Testis (tissue), 2 donors: ENCODE results near the gene PLEKHA8.

Experiments
- POLR2A ChIP-seq: fragments of 450-650 bp; IDR thresholded peaks from one replicate; pipeline ENCODE4 v1.6.1; 2017; ENCODE audit warnings: antibody characterized with exemption, mild to moderate bottlenecking, moderate library complexity
- TF ChIP-seq, protein P1 (sequence below), 3 experiments: fragments of 450-650 bp in 2 of 3; fragments of 200-600 bp in 1 of 3; sonication (generic) in 1 of 3; IDR thresholded peaks; one replicate each; pipeline ENCODE4 v1.5.1; 2016 to 2019; ENCODE audit warnings: antibody characterized with exemption in 3 of 3, mild to moderate bottlenecking in 2 of 3, moderate library complexity in 1 of 3

DNA sequence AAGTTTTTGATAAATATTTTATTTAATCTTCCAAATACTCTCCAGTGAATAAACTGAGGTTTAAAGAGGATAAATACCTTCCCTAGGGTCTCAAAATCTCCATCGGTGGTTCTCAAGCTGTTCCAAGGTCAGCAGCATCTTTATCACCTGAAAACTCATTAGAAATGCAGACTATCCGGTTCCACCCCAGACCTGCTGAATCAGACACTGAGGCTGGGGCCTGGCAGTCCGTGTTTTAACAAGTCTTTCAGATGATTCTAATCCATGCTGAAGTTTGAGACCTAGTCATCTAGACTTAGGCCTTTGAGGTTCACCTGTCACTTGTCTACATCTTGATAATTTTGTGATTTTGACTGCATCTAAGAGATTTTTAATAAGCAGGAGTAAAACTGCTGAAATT, 37.5 kb downstream of the PLEKHA8 start:
- TF ChIP-seq, protein P1, sequence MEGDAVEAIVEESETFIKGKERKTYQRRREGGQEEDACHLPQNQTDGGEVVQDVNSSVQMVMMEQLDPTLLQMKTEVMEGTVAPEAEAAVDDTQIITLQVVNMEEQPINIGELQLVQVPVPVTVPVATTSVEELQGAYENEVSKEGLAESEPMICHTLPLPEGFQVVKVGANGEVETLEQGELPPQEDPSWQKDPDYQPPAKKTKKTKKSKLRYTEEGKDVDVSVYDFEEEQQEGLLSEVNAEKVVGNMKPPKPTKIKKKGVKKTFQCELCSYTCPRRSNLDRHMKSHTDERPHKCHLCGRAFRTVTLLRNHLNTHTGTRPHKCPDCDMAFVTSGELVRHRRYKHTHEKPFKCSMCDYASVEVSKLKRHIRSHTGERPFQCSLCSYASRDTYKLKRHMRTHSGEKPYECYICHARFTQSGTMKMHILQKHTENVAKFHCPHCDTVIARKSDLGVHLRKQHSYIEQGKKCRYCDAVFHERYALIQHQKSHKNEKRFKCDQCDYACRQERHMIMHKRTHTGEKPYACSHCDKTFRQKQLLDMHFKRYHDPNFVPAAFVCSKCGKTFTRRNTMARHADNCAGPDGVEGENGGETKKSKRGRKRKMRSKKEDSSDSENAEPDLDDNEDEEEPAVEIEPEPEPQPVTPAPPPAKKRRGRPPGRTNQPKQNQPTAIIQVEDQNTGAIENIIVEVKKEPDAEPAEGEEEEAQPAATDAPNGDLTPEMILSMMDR (IDR thresholded peaks at IDR 0.05), result no peak
- no peak for TF ChIP-seq POLR2A
